Psoas muscle (tissue), 8 donors: ENCODE measurements around the gene ADRB1. TPM values are rescaled to one million over a fixed set of nuclear protein-coding genes. Genes with fewer than 3 reads are reported as not detected.

ENCODE experiments used
- ATAC-seq, 4 donors: fragments of 200-7000 bp; cut with Tn5 transposase; one replicate each; pipeline ENCODE4 v1.9.1; 2020; ENCODE audit warnings: moderate library complexity in 3 of 4, mild to moderate bottlenecking in 2 of 4
- DNase-seq, 2 donors: peaks; one replicate each; pipeline ENCODE4 v3.0.0-alpha.2; 2020
- H3K27ac ChIP-seq: fragments of 200-600 bp; one replicate; pipeline ENCODE4 v1.8.0; 2022
- H3K27me3 ChIP-seq, 3 donors: fragments of 200-600 bp in 1 of 3; one replicate each; pipeline versions ENCODE4 v1.6.1 to v1.8.0; 2013 to 2022; ENCODE audit warnings: low read length in 2 of 3, mild to moderate bottlenecking in 2 of 3, moderate library complexity in 1 of 3; ENCODE audit not compliant: insufficient read depth in 3 of 3
- H3K36me3 ChIP-seq, 2 donors: fragments of 200-600 bp in 1 of 2; one replicate each; pipeline versions ENCODE4 v1.6.1 to v1.8.0; 2013 to 2022; ENCODE audit warnings: low read depth in 1 of 2, mild to moderate bottlenecking in 1 of 2, moderate library complexity in 1 of 2; ENCODE audit not compliant: insufficient read depth in 1 of 2
- H3K4me1 ChIP-seq: fragments of 200-600 bp; one replicate; pipeline ENCODE4 v1.8.0; 2022
- H3K4me3 ChIP-seq: fragments of 200-600 bp; one replicate; pipeline ENCODE4 v1.8.0; 2022; ENCODE audit warnings: mild to moderate bottlenecking
- H3K9me3 ChIP-seq: fragments of 200-600 bp; one replicate; pipeline ENCODE4 v1.8.0; 2022
- CTCF ChIP-seq: fragments of 200-600 bp; IDR thresholded peaks from one replicate; pipeline ENCODE4 v1.8.0; 2022; ENCODE audit warnings: antibody characterized with exemption
- WGBS, 3 donors: extraction: QIAGEN DNeasy Blood & Tissue Kit; methylation state at CpG; one replicate each; pipeline versions ENCODE4 v1.1.6 to v1.1.7; 2013; 5-methylcytosine and 5-hydroxymethylcytosine counted together
- intact Hi-C, 2 donors: fragments of 100-400 bp; cut with DNase I; formaldehyde crosslinking; loops; one replicate each; pipeline versions ENCODE4 v1.11.0 to v1.14.2; 2022
- polyA plus RNA-seq, 3 donors: library from polyadenylated mRNA; stranded (reverse); fragments of 200-250 nt; gene quantifications; one replicate each; pipeline ENCODE4 v1.2.3, GENCODE V29; 2013
- total RNA-seq, 4 donors: library from RNA; stranded (reverse); fragmentation: NEBNext Ultra II Directional in 2 of 4; extraction: Animal tissue kit (Norgen Biotek cat#: 25700) in 2 of 4; gene quantifications; one replicate each; pipeline versions ENCODE4 v1.2.1 to v1.2.4, GENCODE V29; 2021 to 2023
- donor health status: healthy with polysubstance abuse.
- donor health status: DM: no; HTN: no; CAD: no; lungs with moderate emphysema.
- donor health status: Bipolar disorder and iron deficiency.
- donor health status: healthy.
- donor health status: DM: yes; HTN: yes; CAD: no.
- donor health status: DM: no; HTN: no; CAD: no.
- donor health status: DM: no; HTN: no; CAD: no.
- donor health status: DM: yes; HTN: yes; CAD: no.

The ADRB1 gene
- total and polyA plus RNA-seq, 7 donors: 0.03 to 0.40 (median 0.15) TPM; not detected in 1

GRCh38 chr10:114087655-114088054 is 44.0 kb downstream of the ADRB1 start:
- no peaks in the 10 kb centered on the region for H3K36me3 ChIP-seq
- H3K27me3 ChIP-seq: no peaks in the 10 kb centered on the region
- DNase-seq (no peak), ATAC-seq (no peak)
- no peaks in the 10 kb centered on the region for H3K4me1 ChIP-seq
- no peak overlapping the region for H3K27ac ChIP-seq
- intact Hi-C loops: no loop called here
- no peaks in the 10 kb centered on the region for H3K9me3 ChIP-seq
- TF ChIP-seq CTCF: no peak
- WGBS, 3 donors: 75 to 83% (median 79%) methylated on average over 4 of the region's 4 CpGs
- H3K4me3 ChIP-seq: no peak overlapping the region

GRCh38 chr10:114094795-114095194 is 51.1 kb downstream of the ADRB1 start:
- Histone ChIP-seq H3K36me3 (no peaks in the 10 kb centered on the region), H3K9me3 (no peaks in the 10 kb centered on the region), H3K4me3 (no peak overlapping the region), H3K27me3 (no peaks in the 10 kb centered on the region), H3K4me1 (no peaks in the 10 kb centered on the region), H3K27ac (no peak overlapping the region)
- intact Hi-C loops: no loop called here
- 80 to 87% (median 83%) methylated on average over 3 of the region's 3 CpGs for WGBS, 3 donors
- TF ChIP-seq CTCF: no peak
- no peak for ATAC-seq
- no peak for DNase-seq

GRCh38 chr10:114095559-114096337 is 52.1 kb downstream of the ADRB1 start:
- Histone ChIP-seq H3K4me1 (peaks cover 2% of the 10 kb centered on the region), H3K27ac (no peak overlapping the region), H3K36me3 (no peaks in the 10 kb centered on the region), H3K4me3 (no peak overlapping the region), H3K9me3 (no peaks in the 10 kb centered on the region), H3K27me3 (peaks cover 0 to 6% (median 1%) of the 10 kb centered on the region in 3 donors)
- no peak for TF ChIP-seq CTCF
- intact Hi-C loops: no loop called here
- ATAC-seq (no peak), DNase-seq (no peak)
- WGBS, 3 donors: 62 to 70% (median 67%) methylated on average over 13 of the region's 13 CpGs

Other genes with a start within 250 kb of the ADRB1 start
- 1 to 10 TPM; 2.3 to 4.1 (median 3.4) TPM for gene DCLRE1A, start 189.8 kb upstream of the ADRB1 start, total RNA-seq
- 1 to 10 TPM; 1.9 to 5.1 (median 2.0) TPM for gene DCLRE1A, start 189.8 kb upstream of the ADRB1 start, polyA plus RNA-seq
- gene NHLRC2, start 189.2 kb upstream of the ADRB1 start, total RNA-seq: 10 to 100 TPM; 24.6 to 30.0 (median 27.5) TPM
- gene NHLRC2, start 189.2 kb upstream of the ADRB1 start, polyA plus RNA-seq: 1 to 10 TPM; 3.8 to 5.6 (median 4.3) TPM
- gene CCDC186, start 130.3 kb downstream of the ADRB1 start, total RNA-seq: 10 to 100 TPM; 10.5 to 16.5 (median 11.4) TPM
- 1 to 10 TPM; 1.9 to 8.9 (median 3.8) TPM for gene CCDC186, start 130.3 kb downstream of the ADRB1 start, polyA plus RNA-seq
- gene TDRD1, start 135.5 kb downstream of the ADRB1 start, total RNA-seq: under 1 TPM in 2 of 4 donors, not detected in 2; 0.20 to 0.26 TPM
- under 1 TPM in 1 of 3 donors, not detected in 2; 0.03 TPM for gene TDRD1, start 135.5 kb downstream of the ADRB1 start, polyA plus RNA-seq
- gene VWA2, start 195.4 kb downstream of the ADRB1 start, total RNA-seq: not detected
- gene VWA2, start 195.4 kb downstream of the ADRB1 start, polyA plus RNA-seq: not detected